Transverse colon (tissue), 4 donors: ENCODE measurements around the gene TTLL12. TPM values are rescaled to one million over a fixed set of nuclear protein-coding genes. Genes with fewer than 3 reads are reported as not detected.

Experiments
- DNase-seq: peaks from one replicate; pipeline ENCODE4 v3.0.0-alpha.2; 2019
- H3K27ac ChIP-seq, 4 donors: fragments of 200-600 bp; sonication (generic); 2 replicates each; pipeline ENCODE4 v1.5.1; 2016 to 2018; ENCODE audit warnings: inconsistent platforms in 4 of 4
- H3K27me3 ChIP-seq: fragments of 200-600 bp; sonication (generic); 2 replicates; pipeline ENCODE4 v1.5.1; 2017; ENCODE audit warnings: inconsistent platforms
- H3K36me3 ChIP-seq, 4 donors: fragments of 200-600 bp; sonication (generic); 2 replicates each; pipeline ENCODE4 v1.5.1; 2017 to 2019; ENCODE audit warnings: inconsistent platforms in 4 of 4
- H3K4me1 ChIP-seq, 4 donors: fragments of 200-600 bp; sonication (generic); 2 replicates each; pipeline ENCODE4 v1.5.1; 2017 to 2020; ENCODE audit warnings: inconsistent platforms in 4 of 4
- H3K4me3 ChIP-seq, 4 donors: fragments of 200-600 bp; sonication (generic); 1 replicate in 1 of 4; 2 replicates in 3 of 4; pipeline versions ENCODE4 v1.5.1 to v1.6.1; 2017 to 2019; ENCODE audit warnings: inconsistent platforms in 4 of 4
- H3K9me3 ChIP-seq, 2 donors: fragments of 200-600 bp; sonication (generic); 2 replicates each; pipeline ENCODE4 v1.5.1; 2017 to 2019; ENCODE audit warnings: inconsistent platforms in 2 of 2
- CTCF ChIP-seq, 5 experiments: fragments of 200-600 bp in 3 of 5; fragments of 450-650 bp in 2 of 5; sonication (generic) in 3 of 5; IDR thresholded peaks; 1 replicate in 2 of 5; 2 replicates in 3 of 5; pipeline ENCODE4 v1.5.1; 2016 to 2017; ENCODE audit warnings: antibody characterized with exemption in 5 of 5, inconsistent platforms in 3 of 5, mild to moderate bottlenecking in 2 of 5, moderate library complexity in 1 of 5
- EP300 ChIP-seq: sonication (generic); formaldehyde crosslinking; IDR thresholded peaks from one replicate; pipeline ENCODE4 v1.6.1; 2017; ENCODE audit warnings: antibody characterized with exemption, low read depth
- POLR2A ChIP-seq: fragments of 450-650 bp; IDR thresholded peaks from one replicate; pipeline ENCODE4 v1.6.1; 2016; ENCODE audit warnings: antibody characterized with exemption, mild to moderate bottlenecking, moderate library complexity
- POLR2AphosphoS5 ChIP-seq, 3 donors: sonication (generic); formaldehyde crosslinking; IDR thresholded peaks; one replicate each; pipeline ENCODE4 v1.6.1; 2016; ENCODE audit warnings: antibody characterized with exemption in 3 of 3
- WGBS, 2 donors: methylation state at CpG; one replicate each; pipeline ENCODE4 v1.1.5; 2018; ENCODE audit warnings: low coverage in 1 of 2; 5-methylcytosine and 5-hydroxymethylcytosine counted together
- in situ Hi-C, 4 donors: fragments of 200-750 bp; cut with MboI; loops; one replicate each; pipeline versions ENCODE4 v1.15.0 to v1.15.1; 2017; ENCODE audit warnings: low sequenced_read_pairs in 3 of 4, low pct_ligation_motif_present in 1 of 4, low pct_unique_long_range_greater_than_20kb in 1 of 4
- intact Hi-C: fragments of 100-400 bp; cut with DNase I; formaldehyde crosslinking; loops from one replicate; pipeline ENCODE4 v1.15.1; 2023; ENCODE audit warnings: low total_unique reads
- total RNA-seq, 4 donors: library from RNA; depleted of rRNA; stranded (reverse); fragments of >200 nt; gene quantifications; one replicate each; pipeline ENCODE4 v1.1.0, GENCODE V29; 2016

Gene TTLL12
- total RNA-seq, 4 donors from 2014 or later: 88.1 to 171 (median 161) TPM

DNA sequence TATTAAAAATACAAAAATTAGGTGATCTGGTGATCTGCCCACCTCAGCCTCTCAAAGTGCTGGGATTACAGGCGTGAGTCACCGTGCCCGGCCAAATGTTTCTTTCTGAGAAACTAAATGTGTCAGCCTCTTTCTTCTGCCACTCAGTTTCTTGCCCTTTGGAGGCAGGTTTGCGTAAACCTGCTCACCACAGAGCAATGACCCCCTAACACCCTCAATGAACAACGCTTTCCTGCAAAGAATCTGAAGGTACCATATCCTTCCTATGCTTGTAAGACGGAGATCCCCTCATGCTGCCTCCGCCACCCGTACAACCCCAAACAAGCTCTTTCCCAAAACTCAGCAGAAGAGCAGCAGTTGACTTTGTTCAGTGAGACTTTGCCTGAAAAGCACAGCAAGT lies 38.7 kb upstream of the TTLL12 start:
- no peaks in the 10 kb centered on the region for H3K36me3 ChIP-seq
- H3K27ac ChIP-seq: no peak overlapping the region
- H3K9me3 ChIP-seq: no peaks in the 10 kb centered on the region
- in situ Hi-C loops: no loop called here
- no peak for DNase-seq
- intact Hi-C loops: no loop called here
- H3K27me3 ChIP-seq: no peaks in the 10 kb centered on the region
- 88% methylated on average over 8 of the region's 8 CpGs; no CpG with 5 or more reads in 1 of the 2 donors for WGBS, 2 donors
- no peak for TF ChIP-seq EP300
- no peak for TF ChIP-seq CTCF (IDR thresholded peaks at IDR 0.05)
- TF ChIP-seq POLR2AphosphoS5 (IDR thresholded peaks at IDR 0.05): no peak
- no peak for TF ChIP-seq POLR2A
- H3K4me1 ChIP-seq: no peaks in the 10 kb centered on the region
- no peak overlapping the region for H3K4me3 ChIP-seq

DNA sequence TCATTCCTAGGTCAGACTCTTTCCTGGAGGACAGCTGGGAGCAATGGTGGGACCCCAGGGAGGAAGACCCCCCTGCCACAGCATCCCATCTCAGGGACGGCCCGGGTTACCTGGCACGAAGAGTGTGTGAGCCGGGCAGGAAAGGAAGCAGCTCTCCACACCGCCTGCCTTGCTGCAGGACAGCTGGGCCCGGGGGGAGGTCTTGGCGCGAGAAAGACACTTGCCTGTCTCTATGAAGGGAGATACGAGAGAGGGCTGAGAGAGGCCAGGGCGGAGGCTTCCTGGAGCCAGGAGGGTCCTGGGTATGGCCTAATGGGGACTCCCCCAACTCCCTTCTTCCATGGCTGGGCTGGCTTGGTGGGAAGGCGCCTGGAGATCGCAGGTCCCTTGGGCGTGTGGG lies 36.1 kb upstream of the TTLL12 start:
- Histone ChIP-seq H3K4me3 (no peak overlapping the region), H3K4me1 (no peaks in the 10 kb centered on the region), H3K27ac (no peak overlapping the region), H3K36me3 (no peaks in the 10 kb centered on the region), H3K9me3 (no peaks in the 10 kb centered on the region), H3K27me3 (no peaks in the 10 kb centered on the region)
- no peak for DNase-seq
- TF ChIP-seq POLR2A: no peak
- intact Hi-C loops (no loop called here), in situ Hi-C loops (no loop called here)
- 91% methylated on average over 13 of the region's 13 CpGs; no CpG with 5 or more reads in 1 of the 2 donors for WGBS, 2 donors

GRCh38 chr22:43222262-43222661 lies 35.3 kb upstream of the TTLL12 start:
- Histone ChIP-seq H3K27ac (no peak overlapping the region), H3K9me3 (no peaks in the 10 kb centered on the region), H3K4me1 (no peaks in the 10 kb centered on the region), H3K36me3 (no peaks in the 10 kb centered on the region), H3K4me3 (no peak overlapping the region), H3K27me3 (no peaks in the 10 kb centered on the region)
- in situ Hi-C loops: no loop called here
- DNase-seq: no peak
- TF ChIP-seq POLR2A (no peak), POLR2AphosphoS5 (IDR thresholded peaks at IDR 0.05) (no peak), EP300 (no peak), CTCF (IDR thresholded peaks at IDR 0.05) (no peak)
- 73% methylated on average over 5 of the region's 13 CpGs; no CpG with 5 or more reads in 1 of the 2 donors for WGBS, 2 donors
- intact Hi-C loops: no loop called here

- WGBS, 2 donors: 90 to 100% methylated on average over 1 to 18 of the region's 22 CpGs
- Histone ChIP-seq H3K27ac (no peak overlapping the region), H3K4me3 (no peak overlapping the region), H3K27me3 (no peaks in the 10 kb centered on the region), H3K9me3 (no peaks in the 10 kb centered on the region), H3K4me1 (no peaks in the 10 kb centered on the region), H3K36me3 (no peaks in the 10 kb centered on the region)
- DNase-seq: no peak
- intact Hi-C loops (no loop called here), in situ Hi-C loops (no loop called here)
- TF ChIP-seq CTCF (IDR thresholded peaks at IDR 0.05): no peak
- TF ChIP-seq POLR2A: no peak
- no peak for TF ChIP-seq EP300
- TF ChIP-seq POLR2AphosphoS5 (IDR thresholded peaks at IDR 0.05): no peak
Measured at GRCh38 chr22:43220625-43221380, 33.9 kb upstream of the TTLL12 start.

GRCh38 chr22:43218786-43219185 lies 31.9 kb upstream of the TTLL12 start:
- no peaks in the 10 kb centered on the region for H3K27me3 ChIP-seq
- no peaks in the 10 kb centered on the region for H3K4me1 ChIP-seq
- no peaks in the 10 kb centered on the region for H3K36me3 ChIP-seq
- no peak for DNase-seq
- H3K27ac ChIP-seq: no peak overlapping the region
- H3K9me3 ChIP-seq: no peaks in the 10 kb centered on the region
- intact Hi-C loops: no loop called here
- TF ChIP-seq EP300 (no peak), POLR2AphosphoS5 (IDR thresholded peaks at IDR 0.05) (no peak), CTCF (IDR thresholded peaks at IDR 0.05) (no peak), POLR2A (no peak)
- in situ Hi-C loops: no loop called here
- 63% methylated on average over 1 of the region's 1 CpG; no CpG with 5 or more reads in 1 of the 2 donors for WGBS, 2 donors
- H3K4me3 ChIP-seq: no peak overlapping the region
